ENCODE results near the gene TIMM10. TPM values are rescaled to one million over a fixed set of nuclear protein-coding genes. Genes with fewer than 3 reads are reported as not detected.

Gene TIMM10
- total RNA-seq, 1 experiment from 2014 or later: 80.3 TPM

DNA sequence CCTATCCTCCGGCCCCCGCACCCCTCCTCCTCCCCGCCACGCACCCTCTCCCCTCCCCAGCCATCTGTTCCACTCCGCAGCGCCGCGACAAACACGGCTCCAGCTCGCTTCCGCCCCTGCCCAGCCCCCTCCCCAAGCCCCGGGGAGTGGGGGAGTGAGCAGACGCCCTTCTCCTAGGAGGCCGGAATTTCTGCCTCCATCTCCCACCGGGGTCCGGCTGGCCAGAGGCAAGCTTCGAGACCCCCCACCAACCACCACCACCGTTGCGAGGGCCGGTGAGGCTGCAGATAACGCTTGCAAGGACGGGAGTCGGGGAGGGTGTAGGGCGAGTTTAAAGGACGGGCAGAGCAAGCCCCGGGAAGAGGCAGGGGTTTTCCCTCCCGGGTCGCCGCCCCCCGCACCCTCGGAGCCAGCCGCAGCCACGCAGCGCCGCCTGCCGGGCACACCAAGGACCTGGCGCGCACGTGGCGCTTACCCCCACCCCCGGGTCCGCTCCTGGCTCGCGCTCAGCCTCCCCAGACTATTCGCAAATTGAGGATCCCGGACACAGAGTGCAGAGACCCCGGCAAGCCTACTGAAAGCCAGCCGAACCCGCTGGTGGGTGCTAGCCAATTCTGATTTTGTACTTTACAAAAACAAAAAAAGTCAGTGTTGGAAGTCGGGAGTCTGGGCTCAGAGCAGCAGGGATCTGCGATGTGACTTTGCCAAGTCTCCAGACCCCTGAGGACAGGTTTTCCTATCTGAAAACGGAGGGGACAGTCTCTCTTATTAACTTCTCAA, 47.6 kb downstream of the TIMM10 start:
- peak; percentile 48 for TF ChIP-seq CTCF (IDR thresholded peaks at IDR 0.05; ENCODE audit: unreplicated experiment)
- peaks cover 25% of the 10 kb centered on the region for H3K27me3 Mint-ChIP-seq (ENCODE audit: insufficient read depth, unreplicated experiment)
- ChIA-PET CTCF (interaction anchor here (0.6 to 4.5 kb wide), 5 partner anchors 11 to 163 kb away, joined by 3 to 37 read pairs (median 19); partner anchors contain the start of gene SLC43A1), POLR2A (interaction anchor here (1.1 to 1.2 kb wide), 2 partner anchors 33 to 47 kb away, joined by 3 read pairs; partner anchors contain the start of gene SLC43A1)
- no peak overlapping the region for H3K4me3 Mint-ChIP-seq (ENCODE audit: unreplicated experiment)
- H3K27ac Mint-ChIP-seq (ENCODE audit: low read depth, unreplicated experiment): no peak overlapping the region
- intact Hi-C loops (cut with micrococcal nuclease): no loop called here
- no peak for DNase-seq (ENCODE audit: unreplicated experiment)
- peaks cover 5% of the 10 kb centered on the region for H3K4me1 Mint-ChIP-seq (ENCODE audit: insufficient read depth, unreplicated experiment)
- no TSS peak for BruUV-seq (replicated peaks)
- H3K36me3 Mint-ChIP-seq (ENCODE audit: insufficient read depth, unreplicated experiment): no peaks in the 10 kb centered on the region
- H3K9me3 Mint-ChIP-seq (ENCODE audit: unreplicated experiment): no peaks in the 10 kb centered on the region

- ChIA-PET CTCF (interaction anchor here (0.9 to 5.2 kb wide), 5 partner anchors 9 to 137 kb away, joined by 3 to 45 read pairs (median 33); no protein-coding TSS in a partner anchor), POLR2A (interaction anchor here (0.7 kb wide), 1 partner anchor 11 kb away, joined by 3 read pairs; no protein-coding TSS in a partner anchor)
- no peak overlapping the region for H3K27ac Mint-ChIP-seq (ENCODE audit: low read depth, unreplicated experiment)
- intact Hi-C loops (cut with micrococcal nuclease): loop anchor here (2.0 kb wide), 2 partner anchors 25 to 137 kb away; no protein-coding TSS in a partner anchor
- peaks cover 24% of the 10 kb centered on the region for H3K27me3 Mint-ChIP-seq (ENCODE audit: insufficient read depth, unreplicated experiment)
- no peak overlapping the region for H3K4me3 Mint-ChIP-seq (ENCODE audit: unreplicated experiment)
- TF ChIP-seq CTCF (IDR thresholded peaks at IDR 0.05; ENCODE audit: unreplicated experiment): no peak
- no peaks in the 10 kb centered on the region for H3K9me3 Mint-ChIP-seq (ENCODE audit: unreplicated experiment)
- H3K36me3 Mint-ChIP-seq (ENCODE audit: insufficient read depth, unreplicated experiment): no peaks in the 10 kb centered on the region
- no peak for DNase-seq (ENCODE audit: unreplicated experiment)
- peaks cover 5% of the 10 kb centered on the region for H3K4me1 Mint-ChIP-seq (ENCODE audit: insufficient read depth, unreplicated experiment)
- no TSS peak for BruUV-seq (replicated peaks)
Measured at GRCh38 chr11:57481915-57482781, 48.4 kb downstream of the TIMM10 start.

- H3K4me3 Mint-ChIP-seq (ENCODE audit: unreplicated experiment): no peak overlapping the region
- H3K27ac Mint-ChIP-seq (ENCODE audit: low read depth, unreplicated experiment): no peak overlapping the region
- POLR2A ChIA-PET: interaction anchor here (0.7 kb wide), 1 partner anchor 12 kb away, joined by 3 read pairs; no protein-coding TSS in a partner anchor
- H3K27me3 Mint-ChIP-seq (ENCODE audit: insufficient read depth, unreplicated experiment): peaks cover 24% of the 10 kb centered on the region
- H3K9me3 Mint-ChIP-seq (ENCODE audit: unreplicated experiment): no peaks in the 10 kb centered on the region
- intact Hi-C loops (cut with micrococcal nuclease): loop anchor here (2.0 kb wide), 2 partner anchors 25 to 137 kb away; no protein-coding TSS in a partner anchor
- no peaks in the 10 kb centered on the region for H3K36me3 Mint-ChIP-seq (ENCODE audit: insufficient read depth, unreplicated experiment)
- BruUV-seq (replicated peaks): no TSS peak
- H3K4me1 Mint-ChIP-seq (ENCODE audit: insufficient read depth, unreplicated experiment): peaks cover 5% of the 10 kb centered on the region
- CTCF ChIA-PET: interaction anchor here (0.6 to 5.2 kb wide), 9 partner anchors 8 to 160 kb away, joined by 3 to 45 read pairs (median 4); no protein-coding TSS in a partner anchor
- no peak for TF ChIP-seq CTCF (IDR thresholded peaks at IDR 0.05; ENCODE audit: unreplicated experiment)
- DNase-seq (ENCODE audit: unreplicated experiment): no peak
Measured at GRCh38 chr11:57481315-57481714, 49.2 kb downstream of the TIMM10 start.

Measured in MCF 10A (cell line).